ENCODE results near the gene CRMP1. TPM values are rescaled to one million over a fixed set of nuclear protein-coding genes. Genes with fewer than 3 reads are reported as not detected.

Gene CRMP1
- total RNA-seq, 2 donors from 2014 or later, result 0.37 to 1.1 TPM

DNA sequence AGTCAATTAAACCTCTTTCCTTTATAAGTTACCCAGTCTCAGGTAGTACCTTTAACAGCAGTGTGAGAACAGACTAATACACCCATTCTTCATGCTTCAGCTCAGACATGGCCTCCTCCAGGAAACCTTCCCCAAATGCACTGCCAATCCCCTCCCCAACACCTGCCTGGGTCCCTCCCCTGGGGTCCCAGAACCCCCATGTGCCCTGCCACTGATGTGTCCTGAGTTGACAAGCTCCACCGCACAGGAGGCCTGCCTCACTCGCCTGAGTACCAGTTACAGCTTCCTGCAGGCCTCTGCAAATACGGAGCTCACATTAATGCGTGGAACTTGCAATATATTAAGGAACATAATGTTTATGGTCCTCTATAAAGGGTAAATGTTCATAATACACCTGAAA is 34.9 kb upstream of the CRMP1 start:
- DNase-seq (ENCODE audit: low spot score), result no peak
- Histone ChIP-seq H3K36me3 (no peaks in the 10 kb centered on the region), H3K4me1 (no peaks in the 10 kb centered on the region), H3K4me3 (no peak overlapping the region), H3K27ac (no peak overlapping the region), H3K9me3 (no peaks in the 10 kb centered on the region), H3K27me3 (peaks cover 0 to 5% of the 10 kb centered on the region in 2 donors)
- TF ChIP-seq, protein P1, sequence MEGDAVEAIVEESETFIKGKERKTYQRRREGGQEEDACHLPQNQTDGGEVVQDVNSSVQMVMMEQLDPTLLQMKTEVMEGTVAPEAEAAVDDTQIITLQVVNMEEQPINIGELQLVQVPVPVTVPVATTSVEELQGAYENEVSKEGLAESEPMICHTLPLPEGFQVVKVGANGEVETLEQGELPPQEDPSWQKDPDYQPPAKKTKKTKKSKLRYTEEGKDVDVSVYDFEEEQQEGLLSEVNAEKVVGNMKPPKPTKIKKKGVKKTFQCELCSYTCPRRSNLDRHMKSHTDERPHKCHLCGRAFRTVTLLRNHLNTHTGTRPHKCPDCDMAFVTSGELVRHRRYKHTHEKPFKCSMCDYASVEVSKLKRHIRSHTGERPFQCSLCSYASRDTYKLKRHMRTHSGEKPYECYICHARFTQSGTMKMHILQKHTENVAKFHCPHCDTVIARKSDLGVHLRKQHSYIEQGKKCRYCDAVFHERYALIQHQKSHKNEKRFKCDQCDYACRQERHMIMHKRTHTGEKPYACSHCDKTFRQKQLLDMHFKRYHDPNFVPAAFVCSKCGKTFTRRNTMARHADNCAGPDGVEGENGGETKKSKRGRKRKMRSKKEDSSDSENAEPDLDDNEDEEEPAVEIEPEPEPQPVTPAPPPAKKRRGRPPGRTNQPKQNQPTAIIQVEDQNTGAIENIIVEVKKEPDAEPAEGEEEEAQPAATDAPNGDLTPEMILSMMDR (IDR thresholded peaks at IDR 0.05), result no peak

DNA sequence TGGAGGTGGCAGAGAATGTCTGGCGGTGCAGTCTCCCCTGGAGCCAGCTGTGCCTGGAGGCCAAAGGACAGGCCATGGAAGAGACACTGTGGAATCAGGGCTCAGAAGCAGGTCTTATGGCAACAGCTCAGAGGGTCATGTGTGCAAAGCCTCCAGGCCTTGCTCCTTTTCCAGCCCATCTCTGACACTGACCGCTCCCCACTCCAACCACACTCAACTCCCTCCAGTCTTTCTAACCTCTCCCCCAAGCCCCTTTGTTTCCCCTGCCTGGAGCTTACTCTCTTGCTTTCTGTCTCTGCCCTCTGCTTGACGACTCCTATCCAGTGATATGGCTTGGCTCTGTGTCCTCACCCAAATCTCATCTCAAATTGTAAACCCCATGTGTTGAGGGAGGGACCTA is 34.2 kb upstream of the CRMP1 start:
- Histone ChIP-seq H3K27me3 (peaks cover 0 to 5% of the 10 kb centered on the region in 2 donors), H3K4me3 (no peak overlapping the region), H3K27ac (no peak overlapping the region), H3K4me1 (no peaks in the 10 kb centered on the region), H3K9me3 (no peaks in the 10 kb centered on the region), H3K36me3 (no peaks in the 10 kb centered on the region)
- no peak for DNase-seq (ENCODE audit: low spot score)
- TF ChIP-seq, protein P1 (IDR thresholded peaks at IDR 0.05), result no peak

GRCh38 chr4:5926598-5926997 is 33.7 kb upstream of the CRMP1 start:
- H3K4me1 ChIP-seq, result no peaks in the 10 kb centered on the region
- H3K27ac ChIP-seq, result no peak overlapping the region
- no peak for DNase-seq (ENCODE audit: low spot score)
- peaks cover 0 to 5% of the 10 kb centered on the region in 2 donors for H3K27me3 ChIP-seq
- no peaks in the 10 kb centered on the region for H3K9me3 ChIP-seq
- no peaks in the 10 kb centered on the region for H3K36me3 ChIP-seq
- TF ChIP-seq, protein P1 (IDR thresholded peaks at IDR 0.05), result no peak
- H3K4me3 ChIP-seq, result no peak overlapping the region

DNA sequence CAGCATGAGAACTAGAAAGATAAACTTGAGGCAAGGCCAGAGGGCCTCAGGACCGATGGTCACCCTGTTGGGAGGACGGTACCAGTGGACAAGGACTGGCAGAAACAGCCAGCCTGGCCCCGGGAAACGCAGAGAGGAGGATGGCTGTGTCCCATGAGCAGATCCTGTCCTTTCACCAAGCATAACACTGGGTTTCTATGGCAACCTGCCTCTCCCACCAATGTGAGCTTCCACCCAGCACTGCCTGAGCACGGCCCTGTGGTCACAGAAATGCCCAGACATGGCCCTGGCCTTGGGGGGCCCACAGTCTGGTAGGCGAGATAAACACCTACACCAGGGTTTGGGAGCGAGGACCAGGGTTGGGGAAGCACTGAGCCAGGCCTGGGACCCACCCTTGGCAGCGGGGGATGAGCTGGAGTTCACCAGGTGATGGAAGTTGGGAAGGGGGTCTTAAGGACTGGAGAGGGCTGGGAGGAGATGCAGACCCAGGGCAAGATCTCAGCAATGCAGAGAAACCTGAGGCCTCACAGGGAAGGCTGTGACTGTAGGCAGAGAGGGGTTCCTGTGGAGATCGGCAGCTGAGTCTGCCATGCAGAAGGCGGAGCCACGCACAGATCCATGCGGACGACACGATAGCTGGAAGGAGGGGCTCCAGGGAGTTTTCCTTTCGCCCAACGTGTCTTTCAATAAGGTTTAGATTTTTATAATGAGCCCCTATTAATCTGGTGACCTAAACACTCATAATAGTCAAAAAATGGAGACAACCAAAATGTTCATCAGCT is 32.7 kb upstream of the CRMP1 start:
- Histone ChIP-seq H3K9me3 (no peaks in the 10 kb centered on the region), H3K27me3 (peaks cover 0 to 5% of the 10 kb centered on the region in 2 donors), H3K4me3 (no peak overlapping the region), H3K27ac (no peak overlapping the region), H3K4me1 (no peaks in the 10 kb centered on the region), H3K36me3 (no peaks in the 10 kb centered on the region)
- TF ChIP-seq, protein P1 (IDR thresholded peaks at IDR 0.05), result no peak
- no peak for DNase-seq (ENCODE audit: low spot score)

GRCh38 chr4:5924461-5925125 is 31.7 kb upstream of the CRMP1 start:
- Histone ChIP-seq H3K27ac (no peak overlapping the region), H3K36me3 (no peaks in the 10 kb centered on the region), H3K9me3 (no peaks in the 10 kb centered on the region), H3K4me1 (no peaks in the 10 kb centered on the region), H3K27me3 (peaks cover 0 to 5% of the 10 kb centered on the region in 2 donors), H3K4me3 (no peak overlapping the region)
- TF ChIP-seq, protein P1 (IDR thresholded peaks at IDR 0.05), result no peak
- DNase-seq (ENCODE audit: low spot score), result no peak

Measured in right atrium auricular region (tissue), 2 donors.